Measurements from ENCODE around the gene C9orf152. TPM values are rescaled to one million over a fixed set of nuclear protein-coding genes. Genes with fewer than 3 reads are reported as not detected.

Gene C9orf152
- total and polyA plus RNA-seq, 2 of the 13 experiments (the other 11 are each of a cell fraction or from before 2014, with no cell fraction given) = 0.24 to 0.48 TPM

DNA sequence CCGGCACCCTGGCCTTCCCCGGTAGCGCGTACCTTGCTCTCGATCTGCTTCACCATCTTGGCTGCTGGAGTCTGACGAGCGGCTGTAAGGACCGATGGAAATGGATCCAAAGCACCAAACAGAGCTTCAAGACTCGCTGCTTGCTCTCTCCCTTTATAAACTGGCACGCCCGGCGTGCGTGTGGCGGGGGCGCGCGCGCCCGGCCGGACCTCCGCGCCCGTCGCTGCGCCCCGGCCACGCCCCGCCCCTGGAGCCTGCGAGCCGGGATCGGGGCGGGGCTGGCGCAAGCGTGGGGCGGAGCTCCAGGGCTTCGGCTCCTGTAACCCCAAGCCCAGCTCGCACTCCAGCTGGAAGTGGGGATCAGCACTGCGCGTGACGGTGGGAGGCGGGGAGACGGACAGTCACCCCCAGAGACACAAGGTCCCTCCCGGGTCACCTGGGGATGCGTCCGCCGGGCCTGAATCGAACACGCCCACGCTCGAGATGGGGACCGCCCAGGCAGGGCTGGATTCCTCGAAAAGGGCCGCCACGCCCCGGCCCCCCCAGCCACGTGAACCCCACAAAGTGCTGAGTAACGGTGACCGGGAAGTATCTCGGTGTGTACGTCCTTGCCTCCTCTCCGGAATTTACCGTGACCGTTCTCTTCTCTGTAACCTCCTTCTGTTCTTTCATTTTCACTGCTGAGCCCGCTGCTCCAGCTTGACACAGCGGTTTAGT is 48.6 kb upstream of the C9orf152 start, which contains the start of gene TXN (continued):
- TF ChIP-seq GTF2F1 (IDR thresholded peaks at IDR 0.05; ENCODE audit: low read length) = 0 out of 2 replicates have a peak, but pooled peaks have one; percentile 64
- no peak for TF ChIP-seq SP4 (CRISPR knock-in tag; IDR thresholded peaks at IDR 0.05)
- peak; percentile 97 for TF ChIP-seq NFE2 (CRISPR knock-in tag; IDR thresholded peaks at IDR 0.05)
- TF ChIP-seq ZNF101 (CRISPR knock-in tag; IDR thresholded peaks at IDR 0.05; ENCODE audit: borderline replicate concordance, low read depth) = no peak
- TF ChIP-seq, protein P1, sequence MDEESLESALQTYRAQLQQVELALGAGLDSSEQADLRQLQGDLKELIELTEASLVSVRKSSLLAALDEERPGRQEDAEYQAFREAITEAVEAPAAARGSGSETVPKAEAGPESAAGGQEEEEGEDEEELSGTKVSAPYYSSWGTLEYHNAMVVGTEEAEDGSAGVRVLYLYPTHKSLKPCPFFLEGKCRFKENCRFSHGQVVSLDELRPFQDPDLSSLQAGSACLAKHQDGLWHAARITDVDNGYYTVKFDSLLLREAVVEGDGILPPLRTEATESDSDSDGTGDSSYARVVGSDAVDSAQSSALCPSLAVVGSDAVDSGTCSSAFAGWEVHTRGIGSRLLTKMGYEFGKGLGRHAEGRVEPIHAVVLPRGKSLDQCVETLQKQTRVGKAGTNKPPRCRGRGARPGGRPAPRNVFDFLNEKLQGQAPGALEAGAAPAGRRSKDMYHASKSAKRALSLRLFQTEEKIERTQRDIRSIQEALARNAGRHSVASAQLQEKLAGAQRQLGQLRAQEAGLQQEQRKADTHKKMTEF (CRISPR knock-in tag; IDR thresholded peaks at IDR 0.05) = peak; percentile 53; the same call in 1 of the 2 replicates
- TF ChIP-seq KDM3A (CRISPR knock-in tag; IDR thresholded peaks at IDR 0.05; ENCODE audit: low read depth) = no peak
- TF ChIP-seq NR2C2 (CRISPR knock-in tag; IDR thresholded peaks at IDR 0.05; ENCODE audit: borderline replicate concordance) = no peak; the same call in 1 of the 2 replicates
- TF ChIP-seq, protein P2, sequence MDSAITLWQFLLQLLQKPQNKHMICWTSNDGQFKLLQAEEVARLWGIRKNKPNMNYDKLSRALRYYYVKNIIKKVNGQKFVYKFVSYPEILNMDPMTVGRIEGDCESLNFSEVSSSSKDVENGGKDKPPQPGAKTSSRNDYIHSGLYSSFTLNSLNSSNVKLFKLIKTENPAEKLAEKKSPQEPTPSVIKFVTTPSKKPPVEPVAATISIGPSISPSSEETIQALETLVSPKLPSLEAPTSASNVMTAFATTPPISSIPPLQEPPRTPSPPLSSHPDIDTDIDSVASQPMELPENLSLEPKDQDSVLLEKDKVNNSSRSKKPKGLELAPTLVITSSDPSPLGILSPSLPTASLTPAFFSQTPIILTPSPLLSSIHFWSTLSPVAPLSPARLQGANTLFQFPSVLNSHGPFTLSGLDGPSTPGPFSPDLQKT (CRISPR knock-in tag; IDR thresholded peaks at IDR 0.05; ENCODE audit: borderline replicate concordance) = 0 out of 2 replicates have a peak, but pooled peaks have one; percentile 44
- no peak for TF ChIP-seq ZKSCAN5 (CRISPR knock-in tag; IDR thresholded peaks at IDR 0.05)
- TF ChIP-seq, protein P3, sequence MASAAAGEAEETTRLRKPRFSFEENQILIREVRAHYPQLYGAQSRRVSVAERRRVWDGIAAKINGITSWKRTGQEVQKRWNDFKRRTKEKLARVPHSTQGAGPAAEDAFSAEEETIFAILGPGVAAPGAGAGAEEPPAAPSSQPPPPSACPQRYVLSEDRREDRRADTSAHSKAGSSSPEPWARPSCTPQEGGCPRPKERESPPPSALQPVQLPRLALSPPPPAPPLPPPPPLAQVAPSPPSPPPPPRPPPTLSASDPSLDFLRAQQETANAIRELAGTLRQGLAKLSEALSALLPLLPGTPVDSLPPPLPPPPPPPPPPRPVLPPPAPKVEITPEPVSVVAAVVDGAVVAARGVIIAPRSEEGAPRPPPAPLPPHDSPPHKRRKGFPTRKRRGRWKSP (CRISPR knock-in tag; IDR thresholded peaks at IDR 0.05) = peak; percentile 38; the same call in 1 of the 2 replicates
- no peak for TF ChIP-seq ZSCAN29 (CRISPR knock-in tag; conservative IDR thresholded peaks at IDR 0.05)
- TF ChIP-seq ZKSCAN1 (IDR thresholded peaks at IDR 0.05; ENCODE audit: low read length) = no peak
- TF ChIP-seq, protein P4, sequence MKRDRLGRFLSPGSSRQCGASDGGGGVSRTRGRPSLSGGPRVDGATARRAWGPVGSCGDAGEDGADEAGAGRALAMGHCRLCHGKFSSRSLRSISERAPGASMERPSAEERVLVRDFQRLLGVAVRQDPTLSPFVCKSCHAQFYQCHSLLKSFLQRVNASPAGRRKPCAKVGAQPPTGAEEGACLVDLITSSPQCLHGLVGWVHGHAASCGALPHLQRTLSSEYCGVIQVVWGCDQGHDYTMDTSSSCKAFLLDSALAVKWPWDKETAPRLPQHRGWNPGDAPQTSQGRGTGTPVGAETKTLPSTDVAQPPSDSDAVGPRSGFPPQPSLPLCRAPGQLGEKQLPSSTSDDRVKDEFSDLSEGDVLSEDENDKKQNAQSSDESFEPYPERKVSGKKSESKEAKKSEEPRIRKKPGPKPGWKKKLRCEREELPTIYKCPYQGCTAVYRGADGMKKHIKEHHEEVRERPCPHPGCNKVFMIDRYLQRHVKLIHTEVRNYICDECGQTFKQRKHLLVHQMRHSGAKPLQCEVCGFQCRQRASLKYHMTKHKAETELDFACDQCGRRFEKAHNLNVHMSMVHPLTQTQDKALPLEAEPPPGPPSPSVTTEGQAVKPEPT (CRISPR knock-in tag; IDR thresholded peaks at IDR 0.05; ENCODE audit: low read depth) = peak; percentile 35; the same call in 1 of the 2 replicates
- no peak for TF ChIP-seq ATF1 (CRISPR knock-in tag; IDR thresholded peaks at IDR 0.05)
- no peak for TF ChIP-seq KLF9 (CRISPR knock-in tag; IDR thresholded peaks at IDR 0.05; ENCODE audit: low read depth)
- TF ChIP-seq ZFP90 (CRISPR knock-in tag; IDR thresholded peaks at IDR 0.05; ENCODE audit: borderline replicate concordance) = peak; percentile 66; the same call in 1 of the 2 replicates
- TF ChIP-seq NONO (IDR thresholded peaks at IDR 0.05) = no peak
- peak; percentile 26 for TF ChIP-seq NONO (CRISPR knock-in tag; conservative IDR thresholded peaks at IDR 0.05)
- TF ChIP-seq, protein P5, sequence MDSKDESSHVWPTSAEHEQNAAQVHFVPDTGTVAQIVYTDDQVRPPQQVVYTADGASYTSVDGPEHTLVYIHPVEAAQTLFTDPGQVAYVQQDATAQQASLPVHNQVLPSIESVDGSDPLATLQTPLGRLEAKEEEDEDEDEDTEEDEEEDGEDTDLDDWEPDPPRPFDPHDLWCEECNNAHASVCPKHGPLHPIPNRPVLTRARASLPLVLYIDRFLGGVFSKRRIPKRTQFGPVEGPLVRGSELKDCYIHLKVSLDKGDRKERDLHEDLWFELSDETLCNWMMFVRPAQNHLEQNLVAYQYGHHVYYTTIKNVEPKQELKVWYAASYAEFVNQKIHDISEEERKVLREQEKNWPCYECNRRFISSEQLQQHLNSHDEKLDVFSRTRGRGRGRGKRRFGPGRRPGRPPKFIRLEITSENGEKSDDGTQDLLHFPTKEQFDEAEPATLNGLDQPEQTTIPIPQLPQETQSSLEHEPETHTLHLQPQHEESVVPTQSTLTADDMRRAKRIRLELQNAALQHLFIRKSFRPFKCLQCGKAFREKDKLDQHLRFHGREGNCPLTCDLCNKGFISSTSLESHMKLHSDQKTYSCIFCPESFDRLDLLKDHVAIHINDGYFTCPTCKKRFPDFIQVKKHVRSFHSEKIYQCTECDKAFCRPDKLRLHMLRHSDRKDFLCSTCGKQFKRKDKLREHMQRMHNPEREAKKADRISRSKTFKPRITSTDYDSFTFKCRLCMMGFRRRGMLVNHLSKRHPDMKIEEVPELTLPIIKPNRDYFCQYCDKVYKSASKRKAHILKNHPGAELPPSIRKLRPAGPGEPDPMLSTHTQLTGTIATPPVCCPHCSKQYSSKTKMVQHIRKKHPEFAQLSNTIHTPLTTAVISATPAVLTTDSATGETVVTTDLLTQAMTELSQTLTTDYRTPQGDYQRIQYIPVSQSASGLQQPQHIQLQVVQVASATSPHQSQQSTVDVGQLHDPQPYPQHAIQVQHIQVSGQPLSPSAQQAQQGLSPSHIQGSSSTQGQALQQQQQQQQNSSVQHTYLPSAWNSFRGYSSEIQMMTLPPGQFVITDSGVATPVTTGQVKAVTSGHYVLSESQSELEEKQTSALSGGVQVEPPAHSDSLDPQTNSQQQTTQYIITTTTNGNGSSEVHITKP (CRISPR knock-in tag; IDR thresholded peaks at IDR 0.05; ENCODE audit: low read depth) = no peak; the same call in 1 of the 2 replicates
- no peak for TF ChIP-seq DNMT1 (CRISPR knock-in tag; IDR thresholded peaks at IDR 0.05)
- TF ChIP-seq ZNF720 (CRISPR knock-in tag; IDR thresholded peaks at IDR 0.05) = no peak

All from HepG2 (cell line).